ENCODE measurements around the gene SNAI3. TPM values are rescaled to one million over a fixed set of nuclear protein-coding genes. Genes with fewer than 3 reads are reported as not detected.

SNAI3 gene
- total RNA-seq, 2 donors from 2014 or later, result 0.77 to 2.1 TPM

DNA sequence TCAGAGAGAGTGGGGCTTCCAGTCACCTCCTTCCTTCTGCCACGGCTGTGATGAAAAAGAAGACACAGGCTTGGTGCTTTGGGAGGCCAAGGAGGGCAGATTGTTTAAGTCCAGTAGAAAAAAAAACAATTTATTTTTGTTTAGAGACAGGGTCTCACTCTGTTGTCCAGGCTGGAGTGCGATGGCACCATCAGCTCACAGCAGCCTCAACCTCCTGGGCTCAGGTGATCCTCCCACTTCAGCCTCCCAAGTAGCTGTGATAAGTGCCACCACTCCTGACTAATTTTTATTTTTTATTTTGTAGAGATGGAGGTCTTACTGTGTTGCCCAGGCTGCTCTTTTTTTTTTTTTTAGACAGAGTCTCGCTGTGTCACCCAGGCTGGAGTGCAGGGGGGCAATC lies 20.7 kb downstream of the SNAI3 start:
- no peak for TF ChIP-seq CTCF (conservative IDR thresholded peaks at IDR 0.05)
- Mint-ChIP-seq H3K4me3 (no peak overlapping the region), H3K4me1 (peaks cover 6% of the 10 kb centered on the region), H3K27ac (no peak overlapping the region), H3K27me3 (ENCODE audit: insufficient read depth) (no peaks in the 10 kb centered on the region), H3K9me3 (peaks cover 2% of the 10 kb centered on the region), H3K36me3 (ENCODE audit: low read depth) (peaks cover 18% of the 10 kb centered on the region)
- no peaks in the 10 kb centered on the region for H3K27me3 ChIP-seq (ENCODE audit: control insufficient read depth, insufficient read depth, low read length, poor library complexity, severe bottlenecking)
- H3K4me1 ChIP-seq (ENCODE audit: control insufficient read depth, insufficient read depth, low read length), result no peaks in the 10 kb centered on the region
- no peak overlapping the region for H3K4me3 ChIP-seq (ENCODE audit: low read length)
- H3K27ac ChIP-seq (ENCODE audit: low read depth, low read length), result no peak overlapping the region
- H3K36me3 ChIP-seq (ENCODE audit: control insufficient read depth, insufficient read depth, low read length), result peaks cover 14% of the 10 kb centered on the region
- H3K9me3 ChIP-seq (ENCODE audit: control insufficient read depth, low read length), result no peaks in the 10 kb centered on the region
- DNase-seq, result no peak
- WGBS, 2 experiments (ENCODE audit: insufficient coverage in 1 of 2, insufficient read length in 1 of 2), result 94 to 100% methylated on average over 1 to 3 of the region's 3 CpGs
- no peak overlapping the region for H3K9ac ChIP-seq (ENCODE audit: extremely low read depth, low read length, poor library complexity, severe bottlenecking)

DNA sequence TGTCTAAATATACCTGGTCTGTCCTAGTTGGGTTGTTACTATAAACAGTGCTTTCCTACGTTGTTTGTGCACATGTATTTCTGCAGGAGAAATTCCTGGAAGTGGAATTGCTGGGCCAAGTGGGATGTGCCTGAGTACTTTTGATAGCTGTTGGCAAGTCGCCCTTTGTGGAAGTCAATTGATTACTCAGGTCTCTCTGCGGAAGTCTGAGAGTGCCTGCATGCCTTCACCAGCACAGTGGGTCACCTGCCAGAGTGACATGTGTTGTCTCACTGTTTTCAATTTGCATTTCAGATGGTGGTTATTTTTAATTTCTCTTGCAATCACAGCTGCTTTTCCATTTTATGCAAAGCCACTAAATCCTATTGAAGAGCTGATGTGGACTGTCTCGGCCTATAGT lies 21.2 kb downstream of the SNAI3 start:
- peaks cover 18% of the 10 kb centered on the region for H3K36me3 Mint-ChIP-seq (ENCODE audit: low read depth)
- peak overlapping the region; percentile 87 for H3K4me3 Mint-ChIP-seq
- no peak overlapping the region for H3K27ac Mint-ChIP-seq
- WGBS, 2 experiments (ENCODE audit: insufficient coverage in 1 of 2, insufficient read length in 1 of 2), result 78 to 95% methylated on average over 4 of the region's 4 CpGs
- no peaks in the 10 kb centered on the region for H3K4me1 ChIP-seq (ENCODE audit: control insufficient read depth, insufficient read depth, low read length)
- no peak overlapping the region for H3K9ac ChIP-seq (ENCODE audit: extremely low read depth, low read length, poor library complexity, severe bottlenecking)
- no peak for DNase-seq
- H3K27me3 Mint-ChIP-seq (ENCODE audit: insufficient read depth), result no peaks in the 10 kb centered on the region
- peaks cover 14% of the 10 kb centered on the region for H3K36me3 ChIP-seq (ENCODE audit: control insufficient read depth, insufficient read depth, low read length)
- no peak overlapping the region for H3K27ac ChIP-seq (ENCODE audit: low read depth, low read length)
- peaks cover 6% of the 10 kb centered on the region for H3K4me1 Mint-ChIP-seq
- no peaks in the 10 kb centered on the region for H3K9me3 ChIP-seq (ENCODE audit: control insufficient read depth, low read length)
- no peaks in the 10 kb centered on the region for H3K27me3 ChIP-seq (ENCODE audit: control insufficient read depth, insufficient read depth, low read length, poor library complexity, severe bottlenecking)
- H3K4me3 ChIP-seq (ENCODE audit: low read length), result no peak overlapping the region
- H3K9me3 Mint-ChIP-seq, result peaks cover 2% of the 10 kb centered on the region
- TF ChIP-seq CTCF (conservative IDR thresholded peaks at IDR 0.05), result no peak

DNA sequence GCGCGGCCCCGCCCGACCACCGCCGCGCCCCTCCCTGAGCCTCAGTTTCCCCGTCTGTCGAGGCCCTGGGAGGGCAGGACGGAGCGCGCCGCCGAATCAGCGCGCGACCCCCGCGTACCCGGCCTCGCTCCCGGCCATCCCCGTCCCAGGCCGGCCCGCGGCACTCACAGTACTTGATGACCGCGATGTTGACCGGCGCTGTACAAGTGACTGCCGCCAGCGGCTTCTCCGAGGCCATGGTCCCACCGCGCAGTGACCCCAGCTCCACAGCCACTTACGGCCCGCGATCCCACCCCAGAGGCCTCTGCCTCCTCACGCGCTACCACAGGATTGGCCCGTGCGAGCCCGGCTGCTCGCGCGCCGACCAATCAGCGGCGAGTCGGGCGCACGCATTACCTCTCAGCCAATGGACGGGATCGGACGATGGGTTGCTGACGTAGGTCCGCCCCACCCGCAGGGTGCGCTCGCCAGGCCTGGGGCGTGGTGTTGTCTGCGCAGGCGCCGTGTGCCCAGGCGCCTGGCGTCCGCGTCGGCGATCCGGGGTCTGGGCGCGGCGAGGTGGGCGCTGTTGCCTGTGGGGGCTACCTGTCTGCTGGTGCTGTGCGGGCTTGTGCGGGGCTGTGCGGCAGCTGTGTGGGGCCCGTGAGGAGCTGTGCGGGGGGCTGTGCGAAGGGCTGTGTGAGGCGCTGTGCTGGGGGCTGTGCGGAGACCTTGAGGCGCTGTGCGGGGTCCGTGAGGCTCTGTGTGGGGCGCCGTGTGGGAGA lies 23.3 kb downstream of the SNAI3 start, which contains the start of gene MVD:
Gene MVD, minus strand, starts transcription at position 249 of the 764 bp plus-strand sequence. Its CDS starts 11 bp downstream, at position 238.
- H3K36me3 ChIP-seq (ENCODE audit: control insufficient read depth, insufficient read depth, low read length), result peaks cover 13% of the 10 kb centered on the region
- no peaks in the 10 kb centered on the region for H3K27me3 Mint-ChIP-seq (ENCODE audit: insufficient read depth)
- H3K27ac ChIP-seq (ENCODE audit: low read depth, low read length), result peak within 1 kb of the TSS; percentile 84
- H3K9me3 Mint-ChIP-seq, result no peaks in the 10 kb centered on the region
- no peak for TF ChIP-seq CTCF (conservative IDR thresholded peaks at IDR 0.05)
- H3K9me3 ChIP-seq (ENCODE audit: control insufficient read depth, low read length), result no peaks in the 10 kb centered on the region
- no peaks in the 10 kb centered on the region for H3K4me1 ChIP-seq (ENCODE audit: control insufficient read depth, insufficient read depth, low read length)
- peak; percentile 99 for DNase-seq
- 0% methylated on average over 44 to 88 of the region's 88 CpGs for WGBS, 2 experiments (ENCODE audit: insufficient coverage in 1 of 2, insufficient read length in 1 of 2)
- no peaks in the 10 kb centered on the region for H3K27me3 ChIP-seq (ENCODE audit: control insufficient read depth, insufficient read depth, low read length, poor library complexity, severe bottlenecking)
- peaks cover 6% of the 10 kb centered on the region for H3K4me1 Mint-ChIP-seq
- H3K36me3 Mint-ChIP-seq (ENCODE audit: low read depth), result peaks cover 11% of the 10 kb centered on the region
- H3K4me3 Mint-ChIP-seq, result peak within 1 kb of the TSS; percentile 87
- peak within 1 kb of the TSS; percentile 87 for H3K4me3 ChIP-seq (ENCODE audit: low read length)
- peak within 1 kb of the TSS; percentile 70 for H3K9ac ChIP-seq (ENCODE audit: extremely low read depth, low read length, poor library complexity, severe bottlenecking)
- peak within 1 kb of the TSS; percentile 94 for H3K27ac Mint-ChIP-seq
